Glutamatergic neuron (in vitro differentiated cells): ENCODE results near the gene REXO1. TPM values are rescaled to one million over a fixed set of nuclear protein-coding genes. Genes with fewer than 3 reads are reported as not detected.
A peak's percentile ranks its signal among the peaks of the same experiment; 100 is the strongest.

Source experiments
- DNase-seq: peaks from one replicate; pipeline ENCODE4 v3.0.0; 2022
- H3K27ac Mint-ChIP-seq: one replicate; pipeline ENCODE4 v1.8.0; 2020; ENCODE audit warnings: mild to moderate bottlenecking, mixed read lengths, inconsistent platforms; ENCODE audit not compliant: unreplicated experiment
- H3K27me3 Mint-ChIP-seq: one replicate; pipeline ENCODE4 v1.8.0; 2020; ENCODE audit warnings: mild to moderate bottlenecking, moderate library complexity, mixed read lengths, inconsistent platforms; ENCODE audit not compliant: unreplicated experiment
- H3K36me3 Mint-ChIP-seq: one replicate; pipeline ENCODE4 v1.8.0; 2020; ENCODE audit warnings: mild to moderate bottlenecking, mixed read lengths, inconsistent platforms; ENCODE audit not compliant: unreplicated experiment
- H3K4me1 Mint-ChIP-seq: one replicate; pipeline ENCODE4 v1.8.0; 2020; ENCODE audit warnings: mild to moderate bottlenecking, low read depth, mixed read lengths, inconsistent platforms; ENCODE audit not compliant: unreplicated experiment
- H3K4me3 Mint-ChIP-seq: one replicate; pipeline ENCODE4 v1.8.0; 2020; ENCODE audit warnings: mild to moderate bottlenecking, mixed read lengths, inconsistent platforms; ENCODE audit not compliant: unreplicated experiment
- H3K9me3 Mint-ChIP-seq: one replicate; pipeline ENCODE4 v1.8.0; 2020; ENCODE audit warnings: mild to moderate bottlenecking, moderate library complexity, mixed read lengths, inconsistent platforms; ENCODE audit not compliant: unreplicated experiment
- CTCF ChIP-seq: fragments of 200-600 bp; sonication (generic); IDR thresholded peaks from one replicate; pipeline ENCODE4 v1.5.0; 2021; ENCODE audit not compliant: partially characterized antibody, unreplicated experiment
- total RNA-seq: library from RNA; stranded (reverse); fragmentation: NEBNext Ultra II Directional; extraction: Animal tissue kit (Norgen Biotek cat#: 25700); gene quantifications from one replicate; pipeline ENCODE4 v1.2.1, GENCODE V29; 2021; ENCODE audit not compliant: unreplicated experiment

The REXO1 gene
- total RNA-seq, 1 donor from 2014 or later: 65.7 TPM

GRCh38 chr19:1825909-1826556 is 22.2 kb downstream of the REXO1 start:
- Mint-ChIP-seq H3K36me3 (no peaks in the 10 kb centered on the region), H3K27ac (no peak overlapping the region), H3K4me3 (no peak overlapping the region), H3K27me3 (no peaks in the 10 kb centered on the region), H3K4me1 (peaks cover 9% of the 10 kb centered on the region), H3K9me3 (peaks cover 4% of the 10 kb centered on the region)
- TF ChIP-seq CTCF: peak; percentile 92
- DNase-seq: peak; percentile 88

DNA sequence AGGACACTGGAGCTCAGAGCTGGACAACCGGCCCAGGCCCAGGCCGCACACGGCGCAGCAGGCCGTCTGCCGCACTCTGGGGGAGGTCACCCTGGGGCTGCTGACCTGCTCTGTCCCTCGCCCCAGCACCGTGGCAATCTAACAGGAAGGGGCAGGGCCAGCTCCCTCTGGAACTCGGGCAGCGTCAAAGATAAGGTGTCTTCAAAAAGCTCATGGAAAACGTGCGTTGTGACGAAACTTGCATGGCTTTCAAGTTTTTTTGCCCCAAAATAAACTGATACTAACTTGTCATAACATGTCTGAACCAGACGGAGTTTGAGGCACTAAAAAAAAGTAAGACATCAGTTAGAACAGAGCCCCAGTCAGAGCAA is 24.0 kb downstream of the REXO1 start:
- Mint-ChIP-seq H3K27me3 (peaks cover 3% of the 10 kb centered on the region), H3K27ac (peak overlapping the region; percentile 35), H3K4me3 (no peak overlapping the region), H3K9me3 (peaks cover 7% of the 10 kb centered on the region), H3K4me1 (peaks cover 6% of the 10 kb centered on the region), H3K36me3 (no peaks in the 10 kb centered on the region)
- DNase-seq: peak; percentile 11
- no peak for TF ChIP-seq CTCF

GRCh38 chr19:1823539-1824251 is 24.6 kb downstream of the REXO1 start:
- DNase-seq: no peak
- Mint-ChIP-seq H3K27ac (no peak overlapping the region), H3K9me3 (peaks cover 7% of the 10 kb centered on the region), H3K27me3 (peaks cover 3% of the 10 kb centered on the region), H3K4me1 (peaks cover 6% of the 10 kb centered on the region), H3K36me3 (no peaks in the 10 kb centered on the region), H3K4me3 (no peak overlapping the region)
- no peak for TF ChIP-seq CTCF

DNA sequence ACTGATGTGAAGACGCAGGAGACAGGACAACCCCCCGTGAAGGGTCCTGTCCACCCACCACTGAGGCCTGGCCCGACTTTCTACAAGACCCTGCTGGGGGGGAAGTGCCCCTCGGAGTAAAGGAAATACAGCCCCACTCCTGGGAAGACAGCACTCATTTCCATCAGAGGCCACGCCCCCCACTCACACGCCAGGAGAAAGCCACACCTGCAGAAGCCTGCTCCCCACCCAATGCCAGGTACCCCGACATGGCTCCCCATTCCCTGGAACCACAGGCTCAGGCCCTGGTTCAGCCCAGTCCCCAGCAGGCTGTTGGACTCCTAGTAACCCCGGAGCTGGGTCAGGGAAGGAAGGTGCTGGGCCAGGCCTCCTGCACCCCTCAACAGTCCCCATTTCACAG is 25.3 kb downstream of the REXO1 start:
- peaks cover 6% of the 10 kb centered on the region for H3K4me1 Mint-ChIP-seq
- H3K4me3 Mint-ChIP-seq: no peak overlapping the region
- peaks cover 3% of the 10 kb centered on the region for H3K27me3 Mint-ChIP-seq
- DNase-seq: no peak
- H3K27ac Mint-ChIP-seq: no peak overlapping the region
- H3K36me3 Mint-ChIP-seq: no peaks in the 10 kb centered on the region
- no peak for TF ChIP-seq CTCF
- peaks cover 7% of the 10 kb centered on the region for H3K9me3 Mint-ChIP-seq

- TF ChIP-seq CTCF: no peak
- Mint-ChIP-seq H3K9me3 (peaks cover 7% of the 10 kb centered on the region), H3K4me3 (no peak overlapping the region), H3K4me1 (peaks cover 6% of the 10 kb centered on the region), H3K36me3 (no peaks in the 10 kb centered on the region), H3K27ac (no peak overlapping the region), H3K27me3 (peaks cover 3% of the 10 kb centered on the region)
- no peak for DNase-seq
These were observed 26.1 kb downstream of the REXO1 start for GRCh38 chr19:1822210-1822609.
